CD4-positive, alpha-beta T cell treated with Interleukin-10 for 1 hour (primary cell): Measurements from ENCODE around the gene DUSP16.

Source experiments
- DNase-seq: peaks from one replicate; pipeline ENCODE4 v3.0.0-alpha.2; 2020

Gene DUSP16

DNA sequence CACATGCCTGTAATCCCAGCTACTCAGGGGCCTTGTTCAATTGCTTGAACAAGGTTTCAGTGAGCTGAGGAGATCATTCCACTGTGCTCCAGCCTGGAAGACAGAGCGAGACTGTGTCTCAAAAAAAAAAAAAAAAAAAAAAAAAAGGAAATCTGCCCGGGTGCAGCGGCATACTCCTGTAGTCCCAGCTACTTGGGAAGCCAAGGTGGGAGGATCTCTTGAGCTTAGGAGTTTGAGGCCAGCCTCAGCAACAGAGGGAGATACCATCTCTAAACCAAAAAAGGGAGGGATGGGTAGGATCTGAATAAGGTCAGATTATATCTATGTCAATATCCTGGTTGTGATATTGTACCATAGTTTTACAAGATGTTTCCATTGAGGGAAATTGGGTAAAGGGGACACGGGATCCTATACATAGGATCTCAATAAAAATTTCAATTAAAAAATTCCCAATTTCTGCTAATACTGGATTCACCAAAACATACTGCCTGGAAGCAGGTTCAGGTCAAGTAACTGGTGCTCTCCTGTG, 129.4 kb downstream of the DUSP16 start:
- DNase-seq, result no peak

DNA sequence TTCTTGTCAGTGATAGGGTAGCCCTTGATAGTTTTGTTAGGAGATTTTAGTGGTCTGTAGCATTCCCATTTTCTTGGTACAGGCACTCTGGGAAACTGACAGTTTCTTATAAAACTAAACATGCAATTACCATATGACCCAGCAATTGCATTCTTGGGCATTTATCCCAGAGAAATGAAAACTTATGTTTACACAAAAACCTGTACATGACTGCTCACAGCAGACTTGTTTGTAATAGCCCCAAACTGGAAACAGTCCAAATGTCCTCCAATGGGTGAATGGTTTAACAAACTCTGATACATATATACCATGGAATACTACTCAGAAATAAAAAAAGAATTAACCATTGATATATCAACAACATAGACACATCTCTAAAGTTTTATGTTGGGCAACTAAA, 130.3 kb downstream of the DUSP16 start:
- DNase-seq, result no peak

DNA sequence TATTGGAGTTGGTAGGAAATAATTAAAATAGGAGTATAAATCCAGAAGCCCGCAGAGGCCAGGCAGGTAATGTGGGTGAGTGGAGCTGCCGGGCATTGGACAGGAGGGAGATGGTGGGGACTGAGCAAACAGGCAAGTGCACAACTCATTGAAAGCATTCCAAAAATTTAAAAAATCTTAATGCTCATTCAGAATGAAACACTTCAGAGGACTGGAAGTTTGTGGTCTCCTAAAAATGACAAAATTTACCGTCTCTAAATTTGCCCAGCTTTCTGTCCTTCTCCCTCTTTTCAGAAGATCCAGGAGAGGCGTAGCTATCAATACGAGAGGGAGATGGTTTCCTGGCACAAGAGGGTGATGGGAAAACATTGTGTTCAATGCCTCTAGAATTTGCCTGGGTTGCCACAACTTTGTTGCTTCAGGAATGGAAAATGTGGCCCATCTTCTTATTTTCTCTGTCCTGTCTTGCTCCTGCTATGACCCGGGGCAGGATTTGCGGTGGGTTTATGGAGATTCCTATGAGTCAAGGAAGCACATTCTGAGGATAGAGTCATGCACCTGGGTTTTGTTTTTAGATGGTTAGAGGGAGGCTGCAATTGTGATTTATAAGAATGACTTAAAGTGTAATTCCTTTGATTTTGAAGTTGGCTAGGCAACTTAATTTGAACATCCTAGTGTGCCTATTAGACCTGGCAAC, 133.6 kb downstream of the DUSP16 start:
- DNase-seq, result no peak

DNA sequence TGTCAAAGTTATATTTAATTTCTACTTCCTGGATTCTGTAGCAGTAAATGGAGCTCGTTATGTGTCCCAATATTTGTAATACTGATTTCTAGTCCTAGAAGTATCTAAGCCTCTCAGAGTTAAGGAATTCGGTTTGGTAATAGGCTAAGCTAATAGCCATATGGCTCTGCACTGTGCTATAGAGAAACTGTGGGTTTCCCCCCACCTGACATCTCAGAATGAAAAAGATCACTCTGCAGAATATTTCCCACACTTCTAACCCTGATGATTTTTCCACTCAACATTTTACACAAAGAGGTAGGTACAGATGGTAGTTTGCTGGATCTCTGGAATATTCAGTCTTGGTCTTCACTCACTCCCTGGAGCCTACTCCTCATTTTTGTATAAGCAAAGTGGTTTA, 134.6 kb downstream of the DUSP16 start:
- DNase-seq, result no peak

DNA sequence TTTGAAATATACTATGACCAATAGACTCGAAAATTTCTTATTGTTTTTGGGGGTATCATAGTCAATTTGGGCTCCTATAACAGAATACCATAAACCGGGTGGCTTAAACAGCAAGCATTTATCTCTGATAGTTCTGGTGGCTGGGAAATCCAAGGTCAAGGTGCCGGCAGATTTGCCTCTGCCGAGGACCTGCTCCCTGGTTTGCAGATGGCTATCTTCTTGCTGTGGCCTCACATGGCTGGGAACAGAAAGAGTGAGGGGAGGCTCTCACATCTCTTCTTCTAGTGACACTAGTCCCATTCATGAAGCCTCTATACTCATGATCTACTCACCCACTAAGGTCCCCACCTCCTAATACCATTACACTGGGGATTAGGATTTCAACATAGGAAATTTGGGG, 135.1 kb downstream of the DUSP16 start:
- no peak for DNase-seq

DNA sequence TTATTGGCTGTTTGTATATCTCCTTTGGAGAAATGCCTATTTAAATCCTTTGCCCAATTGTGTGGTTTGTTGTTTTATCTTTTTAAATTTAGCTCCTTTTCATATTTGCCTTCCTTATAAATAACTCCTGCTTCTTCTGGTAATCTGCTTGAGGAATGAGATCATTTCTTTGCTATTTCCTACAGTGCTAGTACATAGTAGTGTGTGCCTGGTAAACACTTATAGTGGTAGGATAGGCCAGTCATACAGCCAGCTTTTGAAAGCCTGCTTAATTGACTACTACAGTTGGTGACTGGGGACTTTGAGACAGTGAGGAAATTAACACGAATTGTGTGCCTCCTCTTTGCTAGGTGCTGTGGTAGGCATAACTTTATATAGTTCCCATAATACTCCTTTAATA, 137.0 kb downstream of the DUSP16 start:
- DNase-seq, result no peak

DNA sequence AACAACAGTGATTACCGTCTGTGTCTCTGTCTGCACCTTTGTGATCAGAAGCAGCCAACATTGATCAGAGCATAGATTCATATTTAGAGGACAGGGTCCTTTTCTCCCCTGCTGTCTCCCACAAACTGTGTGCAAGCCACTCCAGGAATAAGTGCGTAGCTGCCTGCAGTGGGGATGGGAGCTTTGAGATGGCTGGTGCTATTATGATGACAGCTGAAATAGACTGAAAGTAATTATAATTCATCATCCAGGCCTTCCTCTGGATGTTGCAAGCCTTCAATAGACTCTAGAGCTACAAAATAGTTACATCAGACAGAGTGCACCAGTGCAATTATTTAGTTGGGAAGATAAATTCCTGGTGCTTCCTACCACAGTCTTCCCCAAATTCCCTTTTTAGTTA, 137.7 kb downstream of the DUSP16 start:
- DNase-seq, result no peak
